Endothelial cell of umbilical vein (primary cell): ENCODE results near the gene DGKB. TPM values are rescaled to one million over a fixed set of nuclear protein-coding genes. Genes with fewer than 3 reads are reported as not detected.

Experiments
- BruUV-seq: library from RNA; stranded (reverse); fragments of 400-500 nt; replicated peaks from 2 replicates; lab custom pipeline; 2021; lab: Mats Ljungman, UMichigan
- CTCF ChIA-PET: fragments of 300-600, 350-600 bp; sonication (Branson Sonifier 250); formaldehyde crosslinking; loops from one replicate; lab custom pipeline; 2021; ENCODE audit warnings: antibody characterized with exemption, inconsistent platforms; lab: Charles Lee
- POLR2A ChIA-PET: fragments of 300-600, 350-600 bp; sonication (Branson Sonifier 250); formaldehyde crosslinking; loops from one replicate; lab custom pipeline; 2021; ENCODE audit warnings: antibody characterized with exemption, inconsistent platforms; lab: Charles Lee
- DNase-seq: peaks from one replicate; pipeline ENCODE4 v3.0.0-alpha.2; 2011; ENCODE audit warnings: low read depth, low spot score
- FAIRE-seq: peaks from 2 replicates; lab custom pipeline; 2011; peaks lifted over from hg19 to GRCh38; lab: Jason Lieb, UNC
- H2AFZ ChIP-seq: 2 replicates; pipeline ENCODE4 v1.6.0; 2012; ENCODE audit warnings: low read depth, low read length, control low read depth, inconsistent platforms
- H3K27ac ChIP-seq: 2 replicates; pipeline ENCODE4 v1.5.1; 2011; ENCODE audit warnings: low read depth, mild to moderate bottlenecking, control low read depth, low read length, moderate library complexity; ENCODE audit not compliant: insufficient read depth
- H3K27me3 ChIP-seq, 2 experiments: 2 replicates each; pipeline versions ENCODE4 v1.6.0 to v1.6.1; 2011; ENCODE audit warnings: low read length in 2 of 2, mixed read lengths in 1 of 2; ENCODE audit not compliant: control insufficient read depth in 2 of 2, insufficient read depth in 2 of 2
- H3K36me3 ChIP-seq, 2 experiments: 2 replicates in 1 of 2; 3 replicates in 1 of 2; pipeline ENCODE4 v1.5.1; 2011; ENCODE audit warnings: low read length in 2 of 2, mild to moderate bottlenecking in 1 of 2, moderate library complexity in 1 of 2; ENCODE audit not compliant: control insufficient read depth in 2 of 2, insufficient read depth in 2 of 2; ENCODE audit errors: extremely low read depth in 1 of 2
- H3K4me1 ChIP-seq: 3 replicates; pipeline ENCODE4 v1.5.1; 2011; ENCODE audit warnings: mild to moderate bottlenecking, low read length; ENCODE audit not compliant: control insufficient read depth, insufficient read depth; ENCODE audit errors: extremely low read depth
- H3K4me2 ChIP-seq: 2 replicates; pipeline ENCODE4 v1.6.1; 2011; ENCODE audit warnings: low read length, control low read depth, mixed read lengths; ENCODE audit not compliant: insufficient read depth
- H3K4me3 ChIP-seq, 3 experiments: fragments of 200-600 bp in 1 of 3; sonication (generic), shearing (Covaris generic) in 1 of 3; replicated peaks in 1 of 3; 2 replicates each; pipeline ENCODE4 v1.5.1; 2011 to 2016; ENCODE audit warnings: control low read depth in 3 of 3, low read length in 3 of 3, mild to moderate bottlenecking in 2 of 3, inconsistent platforms in 1 of 3, low read depth in 1 of 3, moderate library complexity in 1 of 3; ENCODE audit not compliant: insufficient read depth in 1 of 3
- H3K79me2 ChIP-seq: 2 replicates; pipeline ENCODE4 v1.6.0; 2012; ENCODE audit warnings: low read length, inconsistent platforms; ENCODE audit not compliant: control insufficient read depth, insufficient read depth
- H3K9ac ChIP-seq: replicated peaks from 2 replicates; pipeline ENCODE3; 2011; ENCODE audit warnings: low read length, control low read depth; ENCODE audit not compliant: insufficient read depth; ENCODE audit errors: extremely low read depth
- H3K9me1 ChIP-seq: replicated peaks from 3 replicates; pipeline ENCODE4 v1.6.0; 2011; ENCODE audit warnings: mild to moderate bottlenecking, low read length; ENCODE audit not compliant: control insufficient read depth, insufficient read depth; ENCODE audit errors: extremely low read depth
- H3K9me3 ChIP-seq: replicated peaks from 2 replicates; pipeline ENCODE4 v1.5.1; 2012; ENCODE audit warnings: low read length, inconsistent platforms; ENCODE audit not compliant: control insufficient read depth, insufficient read depth
- H4K20me1 ChIP-seq: replicated peaks from 2 replicates; pipeline ENCODE3; 2011; ENCODE audit warnings: mild to moderate bottlenecking, low read length; ENCODE audit not compliant: control insufficient read depth, insufficient read depth; ENCODE audit errors: extremely low read depth
- FOS ChIP-seq: IDR thresholded peaks from 2 replicates; pipeline ENCODE4 v1.6.1; 2011; ENCODE audit warnings: mild to moderate bottlenecking, low read length, moderate library complexity, borderline replicate concordance; ENCODE audit not compliant: insufficient read depth
- POLR2A ChIP-seq: IDR thresholded peaks from 2 replicates; pipeline ENCODE4 v1.6.1; 2012; ENCODE audit warnings: low read depth, mild to moderate bottlenecking, control low read depth, low read length
- POLR2AphosphoS5 ChIP-seq: IDR thresholded peaks from 2 replicates; pipeline ENCODE4 v1.6.1; 2012; ENCODE audit warnings: low read depth, mild to moderate bottlenecking, control low read depth, low read length, moderate library complexity; ENCODE audit not compliant: insufficient read depth
- dilution Hi-C: fragments of 300-500 bp; cut with MboI; formaldehyde crosslinking; loops from one replicate; pipeline ENCODE4 v1.15.0; 2019; ENCODE audit warnings: low sequenced_read_pairs; ENCODE audit not compliant: extremely low pct_ligation_motif_present
- intact Hi-C: fragments of 100-400 bp; cut with micrococcal nuclease; formaldehyde crosslinking; loops from one replicate; pipeline ENCODE4 v1.10.0; 2022
- polyA plus RNA-seq, 4 experiments: library from polyadenylated mRNA; depleted of rRNA in 3 of 4; stranded (reverse) in 3 of 4; unstranded in 1 of 4; fragments of >200 nt; gene quantifications; 2 replicates each; pipeline versions ENCODE4 v1.2.1 to v1.2.3, GENCODE V29; 2011 to 2012; ENCODE audit warnings: missing spikeins in 1 of 4
- total RNA-seq: library from RNA; stranded (reverse); gene quantifications from 2 replicates; pipeline ENCODE4 v1.2.3, GENCODE V29; 2021

Gene DGKB
- total and polyA plus RNA-seq, 2 donors (not counting 3 experiments of a cell fraction or from before 2014, with no cell fraction given) = not detected

DNA sequence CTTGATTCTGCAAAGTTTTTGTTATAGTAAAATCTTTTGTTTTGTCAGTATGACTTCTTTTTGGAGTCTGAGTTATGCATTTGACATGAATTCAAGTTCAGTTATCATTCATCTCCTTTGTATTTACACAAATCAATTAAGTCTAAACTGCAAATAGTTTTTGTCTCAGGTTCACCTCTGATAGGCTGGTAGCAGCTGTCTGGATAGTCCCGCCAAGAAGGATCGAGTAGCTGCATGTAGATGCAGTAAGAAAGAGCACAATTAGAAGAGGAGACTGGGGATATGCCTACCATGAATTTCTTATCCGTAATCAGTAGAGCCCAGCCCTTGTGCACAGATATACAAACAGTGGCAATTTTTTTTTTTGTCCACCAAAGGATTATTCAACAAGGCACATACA is 520.6 kb downstream of the DGKB start:
- no peaks in the 10 kb centered on the region for H3K4me1 ChIP-seq
- no peak overlapping the region for H3K9ac ChIP-seq
- no peaks in the 10 kb centered on the region for H4K20me1 ChIP-seq
- CTCF ChIA-PET = no interaction called here
- intact Hi-C loops = no loop called here
- POLR2A ChIA-PET = no interaction called here
- no TSS peak for BruUV-seq
- DNase-seq (no peak), FAIRE-seq (no peak)
- H3K27ac ChIP-seq = no peak overlapping the region
- H3K79me2 ChIP-seq = no peaks in the 10 kb centered on the region
- H3K4me2 ChIP-seq = no peak overlapping the region
- no peaks in the 10 kb centered on the region for H3K27me3 ChIP-seq
- H2AFZ ChIP-seq = no peak overlapping the region
- dilution Hi-C loops = no loop called here
- no peak for TF ChIP-seq POLR2AphosphoS5
- no peak overlapping the region for H3K4me3 ChIP-seq
- no peaks in the 10 kb centered on the region for H3K36me3 ChIP-seq
- H3K9me3 ChIP-seq = no peaks in the 10 kb centered on the region
- no peaks in the 10 kb centered on the region for H3K9me1 ChIP-seq

DNA sequence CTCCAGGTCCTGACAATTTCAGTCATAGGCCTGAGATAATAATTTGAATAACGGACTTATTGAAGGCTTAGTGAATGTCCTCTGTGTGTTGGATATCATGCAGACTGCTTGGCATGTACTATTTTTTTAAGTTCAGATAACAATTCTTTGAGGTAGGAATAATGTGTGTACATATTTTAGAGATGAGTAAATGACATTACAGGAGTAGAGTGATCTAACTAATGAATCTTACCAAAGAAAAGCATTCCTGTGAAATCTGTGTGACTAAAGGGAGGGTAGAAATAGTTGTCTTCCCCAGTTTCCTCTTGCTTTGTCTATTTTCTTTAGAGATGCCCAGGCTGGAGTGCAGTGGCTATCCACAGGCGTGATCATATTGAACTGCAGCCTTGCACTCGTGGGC is 521.2 kb downstream of the DGKB start:
- Histone ChIP-seq H3K9me3 (no peaks in the 10 kb centered on the region), H3K79me2 (no peaks in the 10 kb centered on the region), H2AFZ (no peak overlapping the region), H3K9ac (no peak overlapping the region), H3K27ac (no peak overlapping the region), H3K27me3 (no peaks in the 10 kb centered on the region), H3K9me1 (no peaks in the 10 kb centered on the region), H3K4me3 (no peak overlapping the region), H3K4me2 (no peak overlapping the region), H4K20me1 (no peaks in the 10 kb centered on the region), H3K4me1 (no peaks in the 10 kb centered on the region), H3K36me3 (no peaks in the 10 kb centered on the region)
- no TSS peak for BruUV-seq
- intact Hi-C loops (no loop called here), dilution Hi-C loops (no loop called here)
- TF ChIP-seq POLR2A (no peak), FOS (no peak)
- no peak for DNase-seq
- ChIA-PET CTCF (no interaction called here), POLR2A (no interaction called here)
- no peak for FAIRE-seq
